Measurements from ENCODE around the gene CACNA1B. TPM values are rescaled to one million over a fixed set of nuclear protein-coding genes. Genes with fewer than 3 reads are reported as not detected.

CACNA1B gene
- total RNA-seq, 1 experiment from 2014 or later, result 0.34 TPM

GRCh38 chr9:137988051-137988450 is 110.5 kb downstream of the CACNA1B start:
- CTCF ChIA-PET, result no interaction called here
- BruUV-seq (replicated peaks), result no TSS peak

GRCh38 chr9:137988701-137989100 is 111.1 kb downstream of the CACNA1B start:
- no peak overlapping the region for H3K27ac ChIP-seq (ENCODE audit: low read depth, low read length, poor library complexity, severe bottlenecking)
- H3K4me1 ChIP-seq (ENCODE audit: insufficient read depth, low read length, poor library complexity, severe bottlenecking), result peaks cover 12% of the 10 kb centered on the region
- CTCF ChIA-PET, result no interaction called here
- no peaks in the 10 kb centered on the region for H3K9me3 ChIP-seq (ENCODE audit: low read depth, low read length, poor library complexity, severe bottlenecking)
- peaks cover 46% of the 10 kb centered on the region for H3K27me3 ChIP-seq (replicated peaks; ENCODE audit: insufficient read depth, low read depth, low read length, poor library complexity)
- POLR2A ChIA-PET (ENCODE audit: low non-redundant PET), result no interaction called here
- no peak for DNase-seq (ENCODE audit: low spot score)
- H3K36me3 ChIP-seq (ENCODE audit: insufficient read depth, low read length, poor library complexity, severe bottlenecking), result no peaks in the 10 kb centered on the region
- H3K4me3 ChIP-seq (ENCODE audit: low read depth, low read length, poor library complexity, severe bottlenecking), result no peak overlapping the region
- intact Hi-C loops (cut with micrococcal nuclease; ENCODE audit: unreplicated experiment), result no loop called here
- BruUV-seq (replicated peaks), result no TSS peak
- TF ChIP-seq EZH2 (IDR thresholded peaks at IDR 0.05; ENCODE audit: borderline replicate concordance, low read depth, low read length, poor library complexity, severe bottlenecking) (no peak), CTCF (conservative IDR thresholded peaks at IDR 0.05; ENCODE audit: low read depth, low read length) (no peak)

More at GRCh38 chr9:137988051-137988450, 110.5 kb downstream of the CACNA1B start:
- Histone ChIP-seq H3K27ac (ENCODE audit: low read depth, low read length, poor library complexity, severe bottlenecking) (no peak overlapping the region), H3K9me3 (ENCODE audit: low read depth, low read length, poor library complexity, severe bottlenecking) (no peaks in the 10 kb centered on the region), H3K36me3 (ENCODE audit: insufficient read depth, low read length, poor library complexity, severe bottlenecking) (no peaks in the 10 kb centered on the region), H3K27me3 (replicated peaks; ENCODE audit: insufficient read depth, low read depth, low read length, poor library complexity) (peaks cover 45% of the 10 kb centered on the region), H3K4me3 (ENCODE audit: low read depth, low read length, poor library complexity, severe bottlenecking) (no peak overlapping the region), H3K4me1 (ENCODE audit: insufficient read depth, low read length, poor library complexity, severe bottlenecking) (peaks cover 12% of the 10 kb centered on the region)
- intact Hi-C loops (cut with micrococcal nuclease; ENCODE audit: unreplicated experiment), result no loop called here
- TF ChIP-seq CTCF (conservative IDR thresholded peaks at IDR 0.05; ENCODE audit: low read depth, low read length) (no peak), EZH2 (IDR thresholded peaks at IDR 0.05; ENCODE audit: borderline replicate concordance, low read depth, low read length, poor library complexity, severe bottlenecking) (no peak)
- POLR2A ChIA-PET (ENCODE audit: low non-redundant PET), result no interaction called here
- no peak for DNase-seq (ENCODE audit: low spot score)

- no peak overlapping the region for H3K27ac ChIP-seq (ENCODE audit: low read depth, low read length, poor library complexity, severe bottlenecking)
- TF ChIP-seq CTCF (conservative IDR thresholded peaks at IDR 0.05; ENCODE audit: low read depth, low read length), result no peak
- ChIA-PET CTCF (no interaction called here), POLR2A (ENCODE audit: low non-redundant PET) (no interaction called here)
- intact Hi-C loops (cut with micrococcal nuclease; ENCODE audit: unreplicated experiment), result no loop called here
- H3K4me3 ChIP-seq (ENCODE audit: low read depth, low read length, poor library complexity, severe bottlenecking), result no peak overlapping the region
- H3K4me1 ChIP-seq (ENCODE audit: insufficient read depth, low read length, poor library complexity, severe bottlenecking), result peaks cover 12% of the 10 kb centered on the region
- BruUV-seq (replicated peaks), result no TSS peak
- H3K9me3 ChIP-seq (ENCODE audit: low read depth, low read length, poor library complexity, severe bottlenecking), result no peaks in the 10 kb centered on the region
- peaks cover 50% of the 10 kb centered on the region for H3K27me3 ChIP-seq (replicated peaks; ENCODE audit: insufficient read depth, low read depth, low read length, poor library complexity)
- no peak for DNase-seq (ENCODE audit: low spot score)
- H3K36me3 ChIP-seq (ENCODE audit: insufficient read depth, low read length, poor library complexity, severe bottlenecking), result no peaks in the 10 kb centered on the region
Observed at GRCh38 chr9:137989156-137989555, 111.6 kb downstream of the CACNA1B start.
